GM12872 (cell line): ENCODE data around the gene BIN1.
A peak's percentile ranks its signal among the peaks of the same experiment; 100 is the strongest.

ENCODE experiments used
- CTCF ChIP-seq: IDR thresholded peaks from 3 replicates; pipeline ENCODE4 v1.5.1; 2011; ENCODE audit warnings: low read depth, mild to moderate bottlenecking, low read length, moderate library complexity; ENCODE audit not compliant: insufficient read depth

The BIN1 gene

GRCh38 chr2:127130421-127130820, 23.5 kb upstream of the BIN1 start:
- no peak for TF ChIP-seq CTCF

GRCh38 chr2:127129937-127130336, 23.0 kb upstream of the BIN1 start:
- TF ChIP-seq CTCF: no peak

- 0 out of 3 replicates have a peak, but pooled peaks have one; percentile 11 for TF ChIP-seq CTCF
These were observed 21.5 kb upstream of the BIN1 start for GRCh38 chr2:127128445-127128904.

GRCh38 chr2:127125821-127126220, 18.9 kb upstream of the BIN1 start:
- TF ChIP-seq CTCF: no peak

- TF ChIP-seq CTCF: no peak
These were observed 17.5 kb upstream of the BIN1 start for GRCh38 chr2:127124426-127124825.

- no peak for TF ChIP-seq CTCF
These were observed 15.5 kb upstream of the BIN1 start for GRCh38 chr2:127122361-127123027.

- TF ChIP-seq CTCF: no peak
These were observed 14.8 kb upstream of the BIN1 start for GRCh38 chr2:127121776-127122176.
